Measurements from ENCODE around the gene SLC6A6. TPM values are rescaled to one million over a fixed set of nuclear protein-coding genes. Genes with fewer than 3 reads are reported as not detected.

SLC6A6 gene
- total RNA-seq, 1 donor from 2014 or later, result 35.4 TPM

GRCh38 chr3:14423963-14424362, 21.6 kb downstream of the SLC6A6 start:
- intact Hi-C loops (cut with micrococcal nuclease), result no loop called here
- Histone ChIP-seq H3K4me1 (peaks cover 73% of the 10 kb centered on the region), H3K9me3 (replicated peaks) (no peaks in the 10 kb centered on the region), H3K4me3 (no peak overlapping the region), H3K36me3 (peaks cover 4% of the 10 kb centered on the region), H3K27me3 (ENCODE audit: low read depth) (peaks cover 41% of the 10 kb centered on the region), H3K27ac (replicated peaks) (no peak overlapping the region)
- TF ChIP-seq, protein P1, sequence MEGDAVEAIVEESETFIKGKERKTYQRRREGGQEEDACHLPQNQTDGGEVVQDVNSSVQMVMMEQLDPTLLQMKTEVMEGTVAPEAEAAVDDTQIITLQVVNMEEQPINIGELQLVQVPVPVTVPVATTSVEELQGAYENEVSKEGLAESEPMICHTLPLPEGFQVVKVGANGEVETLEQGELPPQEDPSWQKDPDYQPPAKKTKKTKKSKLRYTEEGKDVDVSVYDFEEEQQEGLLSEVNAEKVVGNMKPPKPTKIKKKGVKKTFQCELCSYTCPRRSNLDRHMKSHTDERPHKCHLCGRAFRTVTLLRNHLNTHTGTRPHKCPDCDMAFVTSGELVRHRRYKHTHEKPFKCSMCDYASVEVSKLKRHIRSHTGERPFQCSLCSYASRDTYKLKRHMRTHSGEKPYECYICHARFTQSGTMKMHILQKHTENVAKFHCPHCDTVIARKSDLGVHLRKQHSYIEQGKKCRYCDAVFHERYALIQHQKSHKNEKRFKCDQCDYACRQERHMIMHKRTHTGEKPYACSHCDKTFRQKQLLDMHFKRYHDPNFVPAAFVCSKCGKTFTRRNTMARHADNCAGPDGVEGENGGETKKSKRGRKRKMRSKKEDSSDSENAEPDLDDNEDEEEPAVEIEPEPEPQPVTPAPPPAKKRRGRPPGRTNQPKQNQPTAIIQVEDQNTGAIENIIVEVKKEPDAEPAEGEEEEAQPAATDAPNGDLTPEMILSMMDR (IDR thresholded peaks at IDR 0.05; ENCODE audit: borderline replicate concordance), result no peak
- no peak for DNase-seq

DNA sequence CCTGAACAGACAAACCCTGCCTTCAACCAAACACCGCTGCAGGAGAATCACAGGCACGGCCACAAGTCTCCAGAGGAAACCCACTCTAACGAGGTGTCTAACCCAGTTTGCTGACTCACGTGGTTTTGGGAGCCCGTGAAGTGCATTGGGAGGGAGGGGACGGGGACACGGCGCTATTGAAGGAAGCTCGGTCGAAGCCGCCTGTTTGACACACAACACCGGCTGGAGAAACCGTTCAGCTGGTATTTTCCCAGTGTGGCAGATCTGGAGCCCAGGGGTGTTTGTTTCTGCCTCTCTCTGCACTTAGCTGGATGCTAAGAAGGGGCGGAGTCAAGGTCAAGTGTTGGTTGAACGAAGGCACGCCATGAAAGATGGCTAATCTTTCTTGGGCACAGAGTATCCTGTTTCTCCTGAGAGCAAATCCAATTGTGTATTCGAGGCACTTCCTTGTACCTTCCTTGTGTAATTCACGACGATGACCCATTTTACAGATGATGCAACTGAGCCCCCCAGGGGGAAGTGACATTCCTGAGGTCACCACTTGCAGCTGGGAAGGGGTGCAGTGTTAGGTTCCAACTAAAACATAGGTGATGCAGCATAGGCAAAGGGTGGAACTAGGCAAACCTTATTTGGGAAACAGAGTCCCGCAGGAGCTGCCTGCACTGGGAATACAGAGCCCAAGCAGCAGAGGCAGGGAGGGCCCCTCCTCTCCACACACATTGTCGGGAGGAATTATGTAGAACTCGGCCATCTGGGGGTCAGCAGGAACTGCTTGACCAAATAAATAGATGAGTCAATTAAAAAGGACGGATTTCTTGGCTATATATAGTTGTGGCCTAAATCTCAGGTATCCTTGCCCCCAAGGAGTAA, 22.5 kb downstream of the SLC6A6 start:
- no peak for DNase-seq
- H3K36me3 ChIP-seq, result peaks cover 4% of the 10 kb centered on the region
- peaks cover 76% of the 10 kb centered on the region for H3K4me1 ChIP-seq
- peak overlapping the region; percentile 6 for H3K27ac ChIP-seq (replicated peaks)
- no peak overlapping the region for H3K4me3 ChIP-seq
- peaks cover 41% of the 10 kb centered on the region for H3K27me3 ChIP-seq (ENCODE audit: low read depth)
- intact Hi-C loops (cut with micrococcal nuclease), result no loop called here
- no peaks in the 10 kb centered on the region for H3K9me3 ChIP-seq (replicated peaks)
- TF ChIP-seq, protein P1 (IDR thresholded peaks at IDR 0.05; ENCODE audit: borderline replicate concordance), result no peak

DNA sequence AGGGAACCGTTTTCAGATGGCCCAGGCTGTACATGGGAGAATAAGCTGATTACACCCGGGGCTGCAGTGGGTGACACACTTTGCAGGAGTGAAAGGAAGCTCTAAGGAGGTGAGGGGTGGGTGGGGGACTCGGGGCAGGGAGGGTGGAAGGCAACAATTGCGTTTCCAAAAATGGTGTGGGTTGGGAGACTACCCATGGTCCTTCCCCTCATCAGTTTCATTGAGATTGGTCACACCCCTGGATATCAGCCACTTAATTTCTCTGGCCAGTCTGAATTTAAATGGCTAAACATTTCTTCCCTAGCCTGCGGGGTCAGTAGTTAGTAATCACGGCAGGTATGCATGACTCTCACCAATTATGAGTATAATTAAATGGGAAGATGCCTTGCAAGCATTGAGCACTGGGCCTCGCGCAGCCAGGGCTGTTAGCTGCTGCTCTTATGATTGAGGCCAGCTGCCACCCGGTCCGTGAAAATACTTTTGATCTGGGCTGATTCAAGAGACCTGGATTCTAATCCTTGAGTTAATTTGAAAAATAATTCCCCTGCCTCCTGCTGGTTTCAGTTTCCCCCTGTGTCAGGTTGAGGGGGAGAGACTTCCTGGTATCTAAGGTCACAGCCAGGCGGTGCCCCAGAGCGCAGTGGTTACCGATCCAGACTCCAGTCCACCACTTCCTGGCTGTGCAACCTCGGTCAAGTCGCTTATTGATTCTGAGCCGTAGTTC, 23.3 kb downstream of the SLC6A6 start:
- H3K27ac ChIP-seq (replicated peaks), result peak overlapping the region; percentile 6
- H3K4me3 ChIP-seq, result no peak overlapping the region
- DNase-seq, result no peak
- H3K9me3 ChIP-seq (replicated peaks), result no peaks in the 10 kb centered on the region
- H3K4me1 ChIP-seq, result peaks cover 84% of the 10 kb centered on the region
- peaks cover 4% of the 10 kb centered on the region for H3K36me3 ChIP-seq
- TF ChIP-seq, protein P1 (IDR thresholded peaks at IDR 0.05; ENCODE audit: borderline replicate concordance), result peak; percentile 14
- intact Hi-C loops (cut with micrococcal nuclease), result no loop called here
- H3K27me3 ChIP-seq (ENCODE audit: low read depth), result peaks cover 41% of the 10 kb centered on the region

- intact Hi-C loops (cut with micrococcal nuclease), result no loop called here
- Histone ChIP-seq H3K4me1 (peaks cover 89% of the 10 kb centered on the region), H3K9me3 (replicated peaks) (no peaks in the 10 kb centered on the region), H3K36me3 (peaks cover 4% of the 10 kb centered on the region), H3K27ac (replicated peaks) (no peak overlapping the region), H3K27me3 (ENCODE audit: low read depth) (peaks cover 41% of the 10 kb centered on the region), H3K4me3 (no peak overlapping the region)
- TF ChIP-seq, protein P1 (IDR thresholded peaks at IDR 0.05; ENCODE audit: borderline replicate concordance), result no peak
- no peak for DNase-seq
These were observed 23.9 kb downstream of the SLC6A6 start for GRCh38 chr3:14426305-14426620.

DNA sequence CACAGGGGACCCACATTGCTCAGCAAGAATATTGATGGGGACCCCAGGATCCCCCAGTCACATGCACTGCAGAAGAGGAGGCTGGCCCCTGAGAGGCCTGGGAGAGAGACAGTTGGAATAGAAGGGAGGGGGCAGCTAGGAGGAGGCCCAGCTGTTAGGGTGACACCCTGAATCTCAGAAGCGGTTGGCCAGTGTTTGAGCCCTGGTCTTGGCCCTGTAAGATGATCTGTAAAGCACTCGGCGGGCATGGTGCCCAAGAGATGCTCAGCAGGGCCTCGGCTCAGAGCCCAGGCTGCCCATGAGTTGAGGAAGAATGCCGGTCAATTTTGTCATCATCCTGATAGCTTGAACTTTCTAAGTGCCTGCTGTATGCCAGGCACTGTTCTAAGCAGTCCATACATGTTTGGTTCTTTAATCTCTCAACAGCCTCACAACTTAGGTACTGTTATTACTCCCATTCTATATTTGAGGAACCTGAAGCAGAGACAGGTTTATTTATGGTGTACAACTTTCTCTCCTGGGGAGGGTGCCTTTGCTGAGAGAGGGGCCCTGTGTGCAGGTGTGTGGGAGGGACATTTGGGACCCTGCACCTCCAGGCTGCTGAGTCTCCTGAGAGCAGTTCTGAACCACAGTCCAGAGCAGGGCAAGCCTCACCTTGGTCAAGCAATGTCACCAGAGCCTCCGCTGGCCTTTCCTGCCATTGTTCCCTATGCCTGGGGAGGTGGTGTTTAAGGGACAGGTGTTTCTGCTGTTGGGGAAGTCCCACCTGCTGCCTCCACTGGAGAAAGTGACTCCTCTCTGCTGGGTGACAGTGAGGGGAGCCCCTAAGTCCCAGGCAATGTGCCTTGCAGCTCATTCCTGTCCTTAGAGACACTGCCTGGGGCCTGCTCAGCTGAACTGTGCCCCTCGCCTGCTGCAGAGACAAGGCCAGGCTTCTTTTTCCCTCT, 26.0 kb downstream of the SLC6A6 start:
- no peak for DNase-seq
- H3K4me3 ChIP-seq, result no peak overlapping the region
- intact Hi-C loops (cut with micrococcal nuclease), result no loop called here

More for the DNA sequence above, 26.0 kb downstream of the SLC6A6 start:
- no peaks in the 10 kb centered on the region for H3K9me3 ChIP-seq (replicated peaks)
- TF ChIP-seq, protein P1 (IDR thresholded peaks at IDR 0.05; ENCODE audit: borderline replicate concordance), result no peak
- H3K4me1 ChIP-seq, result peaks cover 96% of the 10 kb centered on the region
- no peaks in the 10 kb centered on the region for H3K36me3 ChIP-seq
- no peak overlapping the region for H3K27ac ChIP-seq (replicated peaks)
- peaks cover 25% of the 10 kb centered on the region for H3K27me3 ChIP-seq (ENCODE audit: low read depth)

All from left ventricle myocardium inferior (tissue), 1 donor.